KG1 (cell line): ENCODE results near the gene CRIM1.

Experiments
- DNase-seq: peaks from one replicate; lab custom pipeline; 2025; lab: John Stamatoyannopoulos, UW

Gene CRIM1

GRCh38 chr2:36482576-36483214 is 127.1 kb downstream of the CRIM1 start:
- DNase-seq, result no peak

- no peak for DNase-seq
Measured at GRCh38 chr2:36483290-36483689, 127.7 kb downstream of the CRIM1 start.

- DNase-seq, result no peak
Measured at GRCh38 chr2:36484454-36484853, 128.9 kb downstream of the CRIM1 start.

- no peak for DNase-seq
Measured at GRCh38 chr2:36485521-36485920, 129.9 kb downstream of the CRIM1 start.

GRCh38 chr2:36486521-36487044 is 131.0 kb downstream of the CRIM1 start:
- no peak for DNase-seq

GRCh38 chr2:36487947-36488346 is 132.4 kb downstream of the CRIM1 start:
- no peak for DNase-seq

- DNase-seq, result no peak
Measured at GRCh38 chr2:36489281-36489680, 133.7 kb downstream of the CRIM1 start.

GRCh38 chr2:36490749-36491148 is 135.2 kb downstream of the CRIM1 start:
- no peak for DNase-seq

- no peak for DNase-seq
Measured at GRCh38 chr2:36492216-36492945, 136.8 kb downstream of the CRIM1 start.

- DNase-seq, result no peak
Measured at GRCh38 chr2:36493306-36493705, 137.7 kb downstream of the CRIM1 start.

GRCh38 chr2:36497570-36498163 is 142.1 kb downstream of the CRIM1 start:
- DNase-seq, result no peak

- no peak for DNase-seq
Measured at GRCh38 chr2:36499128-36499820, 143.7 kb downstream of the CRIM1 start.

GRCh38 chr2:36500072-36500471 is 144.5 kb downstream of the CRIM1 start:
- no peak for DNase-seq

- no peak for DNase-seq
Measured at GRCh38 chr2:36502081-36502480, 146.5 kb downstream of the CRIM1 start.

GRCh38 chr2:36507408-36507812 is 151.8 kb downstream of the CRIM1 start:
- DNase-seq, result no peak

- no peak for DNase-seq
Measured at GRCh38 chr2:36509075-36509474, 153.5 kb downstream of the CRIM1 start.

- DNase-seq, result no peak
Measured at GRCh38 chr2:36511858-36512603, 156.5 kb downstream of the CRIM1 start.

GRCh38 chr2:36512705-36513104 is 157.1 kb downstream of the CRIM1 start:
- no peak for DNase-seq

GRCh38 chr2:36513661-36514060 is 158.1 kb downstream of the CRIM1 start:
- no peak for DNase-seq

- DNase-seq, result no peak
Measured at GRCh38 chr2:36515538-36515937, 160.0 kb downstream of the CRIM1 start.

- DNase-seq, result no peak
Measured at GRCh38 chr2:36516136-36516870, 160.7 kb downstream of the CRIM1 start.
